Islet precursor cell (in vitro differentiated cells): ENCODE measurements around the gene TFCP2L1.

Source experiments
- DNase-seq: peaks from one replicate; pipeline ENCODE4 v3.0.0-alpha.2; 2018

Gene TFCP2L1

GRCh38 chr2:121213386-121213785, 71.6 kb downstream of the TFCP2L1 start:
- no peak for DNase-seq

DNA sequence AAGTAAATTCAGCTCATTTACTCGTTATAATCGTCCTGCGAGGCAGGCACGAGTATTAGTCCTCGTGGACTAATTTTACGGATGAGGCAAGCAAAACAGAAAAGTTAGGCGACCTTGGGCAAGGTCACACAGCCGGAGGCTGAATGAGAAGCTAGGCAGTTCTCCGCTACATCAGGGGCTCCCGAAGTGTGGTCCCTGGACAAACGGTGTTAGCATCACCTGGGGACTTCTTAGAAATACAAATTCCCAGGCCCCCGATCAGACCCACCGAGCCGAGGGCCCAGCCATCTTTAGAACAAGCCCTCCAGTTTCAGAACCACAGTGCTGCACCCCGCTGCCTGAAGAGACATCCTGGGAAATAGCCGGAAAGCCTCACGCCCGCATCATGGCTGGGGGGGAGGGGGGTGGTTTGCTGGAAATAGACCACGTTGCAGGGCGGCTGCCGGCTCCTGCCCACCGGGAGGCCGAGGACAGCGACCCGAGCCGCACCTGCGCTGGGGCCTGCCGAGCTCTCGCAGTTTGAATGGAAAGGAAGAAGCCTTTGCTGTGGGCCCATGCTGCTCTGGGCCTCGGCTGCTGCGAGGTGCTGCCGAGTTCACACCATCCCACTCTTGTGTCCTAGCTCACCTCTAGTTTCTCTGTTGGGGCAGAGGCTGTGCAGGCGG, 72.2 kb downstream of the TFCP2L1 start:
- no peak for DNase-seq

- no peak for DNase-seq
Measured at GRCh38 chr2:121211689-121212151, 73.3 kb downstream of the TFCP2L1 start.

DNA sequence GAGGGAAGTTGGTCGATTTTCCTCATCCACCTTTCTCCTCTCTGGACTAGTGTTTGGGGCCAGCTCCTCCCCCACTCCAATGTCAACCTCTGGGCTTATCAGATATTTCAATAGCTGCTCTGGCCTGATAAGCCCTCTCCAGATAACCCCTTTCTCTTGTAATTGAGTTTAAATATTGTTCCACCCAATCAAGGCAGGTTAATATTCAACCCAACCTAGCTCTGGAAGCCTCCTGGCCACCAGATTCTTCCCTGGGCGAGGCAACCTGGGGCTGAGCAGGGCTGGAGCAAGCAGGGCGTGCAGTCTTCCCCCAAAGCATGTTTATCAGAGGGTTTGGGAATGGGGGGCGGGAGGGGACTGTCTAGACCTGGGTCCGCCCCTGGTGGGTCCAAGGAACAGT, 73.8 kb downstream of the TFCP2L1 start:
- DNase-seq: no peak

- no peak for DNase-seq
Measured at GRCh38 chr2:121210691-121211090, 74.3 kb downstream of the TFCP2L1 start.

- no peak for DNase-seq
Measured at GRCh38 chr2:121209014-121209610, 75.9 kb downstream of the TFCP2L1 start.

DNA sequence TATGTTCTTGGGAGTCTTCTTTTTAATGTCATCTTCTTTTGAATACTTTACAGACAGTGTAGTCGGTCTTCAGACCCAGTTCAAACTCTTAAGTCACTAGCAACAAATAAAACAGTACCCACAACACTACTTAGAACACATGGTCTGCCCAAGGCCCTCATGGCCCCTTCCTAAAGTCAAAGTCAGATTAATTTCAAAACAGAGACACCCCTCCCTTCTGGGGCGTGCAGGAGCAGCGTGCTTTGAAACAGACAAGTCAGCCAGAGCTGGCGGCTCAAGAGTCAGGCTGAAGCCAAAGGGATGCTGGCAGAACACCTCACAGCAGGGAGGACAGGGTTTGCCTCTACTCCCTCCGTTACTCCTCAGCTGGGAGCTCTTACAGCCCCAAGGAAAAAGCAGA, 77.5 kb downstream of the TFCP2L1 start:
- no peak for DNase-seq

GRCh38 chr2:121205321-121205942, 79.6 kb downstream of the TFCP2L1 start:
- DNase-seq: no peak

DNA sequence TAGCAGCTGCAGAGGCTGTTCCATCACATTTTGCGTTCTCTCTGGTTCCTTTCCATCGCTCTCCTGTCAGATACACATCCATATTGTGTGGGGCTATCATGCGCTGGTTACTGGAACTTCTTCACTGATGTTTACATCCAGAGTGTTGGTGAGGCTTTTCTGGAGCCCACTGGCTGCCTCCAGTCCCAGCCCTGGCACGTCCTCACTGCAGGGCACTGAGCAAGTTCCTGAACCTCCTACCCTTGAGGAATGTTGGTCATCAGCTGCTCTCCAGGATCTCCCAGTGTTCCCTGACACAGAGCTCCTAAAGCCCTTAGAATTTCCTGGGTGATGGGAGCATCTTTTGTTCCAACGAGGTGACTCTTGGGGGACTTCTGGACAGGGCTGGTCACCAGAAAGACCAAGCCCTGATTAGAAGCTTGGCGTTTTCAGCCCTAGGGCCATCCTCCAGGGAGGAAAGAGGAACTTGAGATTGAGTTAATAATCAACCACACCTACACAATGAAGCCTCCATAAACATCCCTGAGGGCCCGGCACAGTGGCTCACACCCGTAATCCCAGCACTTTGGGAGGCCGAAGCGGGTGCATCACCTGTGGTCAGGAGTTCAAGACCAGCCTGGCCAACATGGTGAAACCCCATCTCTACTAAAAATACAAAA, 81.3 kb downstream of the TFCP2L1 start:
- no peak for DNase-seq

DNA sequence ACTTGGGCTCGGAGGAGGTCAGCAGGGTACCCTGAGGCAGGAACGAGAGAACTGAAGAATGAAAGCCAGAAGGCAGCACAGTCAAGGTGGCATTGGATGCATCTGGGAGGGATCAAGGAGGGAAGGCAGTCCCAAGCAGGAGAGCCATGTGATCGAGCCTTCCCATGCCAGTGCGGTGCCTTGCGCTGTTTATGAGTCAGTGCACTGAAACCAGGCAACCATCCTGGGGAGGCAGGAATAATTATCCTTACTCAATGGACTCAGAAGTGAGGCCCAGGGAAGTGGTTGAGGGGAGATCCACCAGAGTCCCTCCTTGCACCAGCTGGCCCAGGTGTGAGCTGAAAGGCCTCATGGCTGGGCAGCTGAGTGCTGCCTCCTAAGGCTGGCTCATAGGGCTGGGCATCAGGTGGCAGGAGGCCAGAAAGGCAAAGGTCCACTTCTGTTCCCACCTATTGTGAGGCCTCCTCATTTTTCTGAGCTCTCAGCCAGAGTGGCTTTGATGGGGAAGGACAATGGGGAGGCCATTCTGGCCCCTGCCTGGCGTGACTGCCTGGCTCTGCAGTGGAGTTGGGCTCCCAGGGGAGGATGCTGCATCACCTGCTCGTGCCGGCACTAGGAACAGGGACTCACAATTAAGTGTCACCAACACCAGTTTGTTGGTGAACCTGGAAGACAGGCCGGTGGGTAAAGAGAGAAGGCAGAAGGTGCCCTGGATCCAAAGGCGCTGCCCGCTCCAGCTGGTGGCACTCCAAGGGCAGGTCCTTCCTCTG, 82.3 kb downstream of the TFCP2L1 start:
- DNase-seq: no peak

DNA sequence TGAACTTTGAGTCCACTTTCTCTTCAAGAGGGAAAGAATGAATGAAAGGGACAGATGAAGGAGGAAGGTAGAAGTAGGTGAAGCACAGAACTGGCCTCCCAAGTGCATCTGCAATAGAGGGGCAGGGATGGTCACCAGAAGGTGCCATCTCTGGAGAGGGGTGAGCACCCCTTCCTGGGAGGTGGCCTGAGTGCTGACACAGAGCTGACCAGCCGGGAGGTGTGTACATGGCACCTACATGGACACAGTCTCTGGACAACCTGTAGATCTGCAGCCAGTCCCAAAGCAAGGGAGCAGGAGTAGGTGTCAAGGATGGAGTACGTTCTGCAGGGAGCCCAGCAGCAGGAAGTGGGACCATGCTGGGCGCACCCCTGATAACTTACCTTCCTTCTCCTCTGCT, 83.2 kb downstream of the TFCP2L1 start:
- no peak for DNase-seq

DNA sequence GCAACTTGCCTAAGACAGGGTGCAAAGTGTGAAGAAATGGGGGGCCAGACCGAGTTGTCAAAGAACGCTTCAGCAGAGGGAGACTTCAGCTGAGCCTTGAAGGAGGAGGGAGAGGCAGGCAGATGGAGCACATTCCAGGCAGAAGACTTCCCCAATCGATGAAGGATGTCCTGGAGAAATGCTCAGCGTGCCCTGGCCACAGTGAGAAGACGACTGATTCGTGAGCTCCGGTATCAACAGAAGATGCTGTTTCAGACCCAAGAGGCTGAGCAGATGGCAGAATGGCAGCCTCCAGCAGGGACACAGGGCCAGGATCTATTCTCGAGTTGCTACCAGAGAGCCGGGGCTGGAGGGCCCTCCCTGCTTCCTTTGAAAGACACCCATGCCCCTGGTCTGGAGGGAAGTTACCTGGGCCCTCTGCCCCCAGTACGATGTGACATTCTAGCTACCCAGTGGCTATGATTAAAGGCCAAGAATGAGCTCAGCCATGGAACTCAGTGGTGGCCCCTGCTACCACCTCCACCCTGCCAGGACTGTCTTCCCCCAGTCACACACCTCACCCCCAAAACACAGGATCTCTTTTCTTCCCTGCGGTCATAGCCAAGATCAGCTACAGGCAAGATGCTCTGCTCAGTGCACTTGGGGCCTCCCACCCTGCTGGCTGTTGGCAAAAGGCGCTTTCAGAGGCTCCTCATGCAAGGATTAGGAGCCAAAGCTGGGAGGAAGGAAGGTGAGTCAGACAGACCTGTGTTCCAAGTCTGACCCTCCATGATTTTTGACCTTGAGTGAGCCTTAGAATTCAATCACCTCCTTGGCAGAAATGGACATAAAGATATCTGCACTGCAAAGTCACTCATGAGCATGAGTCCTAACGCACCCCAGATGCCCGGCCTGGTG, 84.3 kb downstream of the TFCP2L1 start:
- no peak for DNase-seq

DNA sequence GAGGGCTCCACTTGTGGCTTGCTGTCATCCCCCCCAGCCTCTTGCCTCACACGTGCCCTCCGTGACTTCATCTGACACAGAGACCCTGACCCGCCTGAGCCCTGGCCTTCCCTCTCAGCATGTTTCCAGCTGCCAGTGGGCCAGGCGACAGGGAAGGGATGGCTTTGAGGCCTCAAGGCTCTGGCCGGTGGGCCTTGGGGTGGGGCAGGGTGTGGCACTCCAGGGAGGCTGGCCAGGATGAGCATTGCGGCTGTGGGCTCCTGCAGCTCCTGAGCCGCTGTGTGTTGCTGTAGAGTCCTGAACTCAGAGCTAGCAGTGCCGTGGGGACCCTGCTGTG, 85.0 kb downstream of the TFCP2L1 start:
- DNase-seq: no peak

GRCh38 chr2:121199281-121200010, 85.6 kb downstream of the TFCP2L1 start:
- DNase-seq: no peak

DNA sequence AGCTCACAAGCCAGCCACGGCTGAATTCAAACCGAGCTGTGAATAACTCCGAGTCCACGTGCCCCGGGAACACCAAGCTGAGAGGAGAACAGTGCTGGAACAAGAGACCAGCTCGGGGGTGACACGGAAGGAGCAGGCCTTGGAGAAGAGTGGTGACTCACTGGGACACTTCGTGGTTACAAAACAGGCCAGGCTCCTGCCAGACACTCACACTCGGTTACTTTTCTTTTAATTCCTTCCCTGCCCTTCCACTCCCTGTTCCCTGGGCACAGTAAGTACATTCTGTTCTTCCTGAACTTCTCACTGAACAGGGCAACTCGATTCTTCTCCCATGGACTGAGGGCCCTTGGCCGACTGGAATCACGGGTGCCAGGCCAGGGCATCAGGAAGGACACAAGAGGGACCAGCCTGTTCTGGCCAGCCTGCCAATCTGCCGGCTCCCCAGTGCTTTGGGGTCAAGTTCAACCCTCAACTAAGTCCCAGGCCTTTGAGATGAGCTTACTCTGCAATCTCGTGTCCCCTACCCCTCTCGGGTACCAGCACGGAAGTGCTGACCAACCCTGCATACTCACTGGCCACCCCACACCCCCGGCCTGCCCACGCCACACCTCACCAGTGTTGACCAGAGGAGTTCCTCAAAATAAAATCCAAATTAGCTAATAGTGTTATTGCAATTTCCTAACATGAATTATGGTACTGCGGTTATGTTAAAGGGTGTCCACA, 87.5 kb downstream of the TFCP2L1 start:
- peak; percentile 89 for DNase-seq

DNA sequence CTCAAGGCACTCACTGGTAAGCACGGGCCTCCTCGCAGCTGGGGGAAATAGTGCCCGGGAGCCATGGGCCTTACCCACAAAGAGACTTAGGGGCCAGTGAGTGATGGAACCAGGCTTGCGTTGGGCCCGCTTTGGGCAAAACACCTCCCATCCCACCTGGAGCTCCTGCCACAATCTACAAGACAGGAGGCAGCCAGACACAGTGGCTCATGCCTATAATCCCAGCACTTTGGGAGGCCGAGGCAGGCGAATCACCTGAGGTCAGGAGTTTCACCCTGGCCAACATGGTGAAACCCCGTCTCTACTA, 88.2 kb downstream of the TFCP2L1 start:
- DNase-seq: no peak

GRCh38 chr2:121196132-121196848, 88.7 kb downstream of the TFCP2L1 start:
- no peak for DNase-seq

DNA sequence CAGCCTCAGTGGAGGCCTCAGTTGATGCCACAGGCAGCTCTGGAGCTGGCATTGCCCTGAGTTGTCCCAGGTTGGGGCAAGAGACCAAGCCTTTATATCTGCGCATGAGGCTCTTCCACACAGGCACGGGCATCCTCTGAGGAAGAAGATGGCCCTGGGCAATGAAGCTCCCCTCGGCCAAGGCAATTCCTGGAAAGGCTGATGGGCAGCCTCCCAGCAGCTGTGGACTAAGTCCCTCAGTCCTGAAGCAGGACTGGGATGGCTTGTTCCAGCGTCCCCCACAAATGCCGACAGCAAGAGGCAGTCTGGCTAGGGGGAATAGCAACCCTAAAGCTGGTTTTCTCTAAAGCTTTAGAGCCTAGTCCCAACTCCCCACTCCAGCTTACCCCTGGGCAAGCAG, 90.0 kb downstream of the TFCP2L1 start:
- DNase-seq: no peak

GRCh38 chr2:121194626-121195025, 90.4 kb downstream of the TFCP2L1 start:
- DNase-seq: no peak

DNA sequence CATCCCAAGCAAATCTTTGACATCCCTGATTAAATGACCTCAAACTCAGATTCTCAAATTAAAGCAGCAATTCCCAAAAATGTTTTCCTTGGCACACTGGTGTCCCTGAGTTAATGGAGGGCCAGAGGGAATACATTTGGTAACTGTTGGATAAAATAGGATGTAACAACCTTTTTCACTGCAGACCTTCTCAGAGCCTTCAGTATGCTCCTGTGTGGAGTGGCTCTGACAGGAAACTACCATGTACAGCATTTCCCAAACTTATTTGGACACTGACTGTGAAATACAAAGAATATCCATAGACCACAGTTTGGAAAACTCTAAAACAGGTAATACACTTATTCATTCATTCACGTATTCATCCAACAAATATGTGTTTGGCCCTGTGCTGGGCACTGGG, 91.8 kb downstream of the TFCP2L1 start:
- DNase-seq: no peak
